ENCODE measurements around the gene LRFN3.
"Not testable (repeated sequence)": the region's sequence is repeated elsewhere in the genome, so short reads cannot be mapped to it uniquely, and the experiment has no call there.

LRFN3 gene

DNA sequence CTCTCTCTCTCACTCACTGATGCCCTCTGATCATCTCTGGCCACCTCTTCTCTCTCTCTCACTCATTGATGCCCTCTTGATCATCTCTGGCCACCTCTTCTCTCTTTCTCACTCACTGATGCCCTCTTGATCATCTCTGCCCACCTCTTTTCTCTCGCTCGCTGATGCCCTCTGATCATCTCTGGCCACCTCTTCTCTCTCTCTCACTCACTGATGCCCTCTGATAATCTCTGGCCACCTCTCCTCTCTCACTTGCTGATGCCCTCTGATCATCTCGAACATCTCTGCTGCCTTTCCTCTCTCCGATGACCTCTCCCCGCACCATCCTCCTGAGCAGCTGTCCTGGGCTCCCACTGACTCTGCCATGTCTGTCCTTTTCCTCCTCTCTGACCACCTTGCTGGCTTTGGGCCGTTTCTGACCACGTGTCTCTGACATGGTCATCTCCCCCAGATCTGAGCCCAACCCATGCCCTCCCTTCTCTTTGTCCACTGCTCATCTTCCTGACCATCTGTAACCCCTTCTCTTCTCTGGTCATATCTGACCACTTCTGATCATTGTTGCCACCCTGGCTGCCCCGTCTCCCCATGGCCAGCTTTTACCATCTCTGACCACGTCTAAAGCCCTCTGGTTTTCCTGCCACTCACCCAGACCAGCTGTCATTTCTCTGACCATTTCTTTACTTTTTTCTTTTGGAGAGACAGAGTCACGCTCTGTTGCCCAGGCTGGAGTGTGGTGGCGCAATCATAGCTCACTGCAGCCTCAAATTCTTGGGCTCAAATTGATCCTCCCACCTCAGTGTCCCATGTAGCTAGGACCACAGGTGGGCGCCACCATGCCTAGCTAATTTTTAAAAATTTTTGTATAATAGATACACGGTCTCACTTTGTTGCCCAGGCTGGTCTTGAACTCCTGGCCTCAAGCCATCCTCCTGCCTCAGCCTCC, 2.4 kb downstream of the LRFN3 start:
- DNase-seq (ENCODE audit: low read depth, low spot score), result no peak

DNA sequence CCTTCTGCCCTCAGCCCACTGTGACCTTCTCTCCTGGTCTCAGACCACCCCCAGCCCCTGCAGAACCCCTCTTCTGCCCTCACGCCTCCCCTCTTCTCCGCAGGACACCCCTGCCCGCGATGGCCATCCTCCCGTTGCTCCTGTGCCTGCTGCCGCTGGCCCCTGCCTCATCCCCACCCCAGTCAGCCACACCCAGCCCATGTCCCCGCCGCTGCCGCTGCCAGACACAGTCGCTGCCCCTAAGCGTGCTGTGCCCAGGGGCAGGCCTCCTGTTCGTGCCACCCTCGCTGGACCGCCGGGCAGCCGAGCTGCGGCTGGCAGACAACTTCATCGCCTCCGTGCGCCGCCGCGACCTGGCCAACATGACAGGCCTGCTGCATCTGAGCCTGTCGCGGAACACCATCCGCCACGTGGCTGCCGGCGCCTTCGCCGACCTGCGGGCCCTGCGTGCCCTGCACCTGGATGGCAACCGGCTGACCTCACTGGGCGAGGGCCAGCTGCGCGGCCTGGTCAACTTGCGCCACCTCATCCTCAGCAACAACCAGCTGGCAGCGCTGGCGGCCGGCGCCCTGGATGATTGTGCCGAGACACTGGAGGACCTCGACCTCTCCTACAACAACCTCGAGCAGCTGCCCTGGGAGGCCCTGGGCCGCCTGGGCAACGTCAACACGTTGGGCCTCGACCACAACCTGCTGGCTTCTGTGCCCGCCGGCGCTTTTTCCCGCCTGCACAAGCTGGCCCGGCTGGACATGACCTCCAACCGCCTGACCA, 3.3 kb downstream of the LRFN3 start:
- no peak for DNase-seq (ENCODE audit: low read depth, low spot score)

DNA sequence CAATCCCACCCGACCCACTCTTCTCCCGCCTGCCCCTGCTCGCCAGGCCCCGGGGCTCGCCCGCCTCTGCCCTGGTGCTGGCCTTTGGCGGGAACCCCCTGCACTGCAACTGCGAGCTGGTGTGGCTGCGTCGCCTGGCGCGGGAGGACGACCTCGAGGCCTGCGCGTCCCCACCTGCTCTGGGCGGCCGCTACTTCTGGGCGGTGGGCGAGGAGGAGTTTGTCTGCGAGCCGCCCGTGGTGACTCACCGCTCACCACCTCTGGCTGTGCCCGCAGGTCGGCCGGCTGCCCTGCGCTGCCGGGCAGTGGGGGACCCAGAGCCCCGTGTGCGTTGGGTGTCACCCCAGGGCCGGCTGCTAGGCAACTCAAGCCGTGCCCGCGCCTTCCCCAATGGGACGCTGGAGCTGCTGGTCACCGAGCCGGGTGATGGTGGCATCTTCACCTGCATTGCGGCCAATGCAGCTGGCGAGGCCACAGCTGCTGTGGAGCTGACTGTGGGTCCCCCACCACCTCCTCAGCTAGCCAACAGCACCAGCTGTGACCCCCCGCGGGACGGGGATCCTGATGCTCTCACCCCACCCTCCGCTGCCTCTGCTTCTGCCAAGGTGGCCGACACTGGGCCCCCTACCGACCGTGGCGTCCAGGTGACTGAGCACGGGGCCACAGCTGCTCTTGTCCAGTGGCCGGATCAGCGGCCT, 4.1 kb downstream of the LRFN3 start:
- no peak for DNase-seq (ENCODE audit: low read depth, low spot score)

DNA sequence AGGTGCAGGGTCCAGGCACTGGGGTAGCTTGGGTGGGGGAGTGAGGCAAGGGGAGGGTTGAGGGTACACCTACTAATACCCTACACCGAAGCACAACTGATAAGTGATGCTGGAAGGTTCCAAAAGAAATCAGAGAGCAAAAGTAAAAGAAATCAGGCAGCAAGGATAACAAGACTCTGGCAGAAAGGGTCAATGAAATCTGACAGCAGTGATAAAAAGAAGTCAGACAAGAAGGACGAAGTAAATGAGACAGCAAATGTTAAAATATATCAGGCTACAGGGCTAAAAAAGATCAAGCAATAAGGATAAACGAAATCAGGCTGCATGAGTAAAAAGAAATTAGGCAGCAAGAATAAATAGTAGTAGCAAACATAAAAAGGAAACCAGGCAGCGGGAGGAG, 4.7 kb downstream of the LRFN3 start:
- no peak for DNase-seq (ENCODE audit: low read depth, low spot score)

DNA sequence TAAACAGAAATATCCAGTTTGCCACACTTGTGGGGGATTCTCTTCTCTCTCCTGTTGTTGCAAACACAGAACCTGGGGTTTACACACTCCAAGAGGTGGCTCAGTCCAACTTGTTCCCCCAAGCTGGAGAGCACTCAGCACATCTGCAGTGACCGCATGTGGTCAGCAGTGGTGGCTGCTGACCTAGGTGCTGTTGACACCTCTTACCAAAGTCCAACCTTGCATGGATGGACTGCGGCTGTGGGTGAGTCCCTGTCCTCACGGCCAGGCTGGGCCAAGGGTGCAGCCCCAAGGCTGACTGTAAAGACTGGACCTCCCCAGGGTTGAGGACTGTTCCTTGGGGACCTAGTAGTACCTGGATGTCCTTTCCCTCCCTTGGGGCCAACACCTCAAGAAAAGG, 6.1 kb downstream of the LRFN3 start:
- DNase-seq (ENCODE audit: low read depth, low spot score), result no peak

DNA sequence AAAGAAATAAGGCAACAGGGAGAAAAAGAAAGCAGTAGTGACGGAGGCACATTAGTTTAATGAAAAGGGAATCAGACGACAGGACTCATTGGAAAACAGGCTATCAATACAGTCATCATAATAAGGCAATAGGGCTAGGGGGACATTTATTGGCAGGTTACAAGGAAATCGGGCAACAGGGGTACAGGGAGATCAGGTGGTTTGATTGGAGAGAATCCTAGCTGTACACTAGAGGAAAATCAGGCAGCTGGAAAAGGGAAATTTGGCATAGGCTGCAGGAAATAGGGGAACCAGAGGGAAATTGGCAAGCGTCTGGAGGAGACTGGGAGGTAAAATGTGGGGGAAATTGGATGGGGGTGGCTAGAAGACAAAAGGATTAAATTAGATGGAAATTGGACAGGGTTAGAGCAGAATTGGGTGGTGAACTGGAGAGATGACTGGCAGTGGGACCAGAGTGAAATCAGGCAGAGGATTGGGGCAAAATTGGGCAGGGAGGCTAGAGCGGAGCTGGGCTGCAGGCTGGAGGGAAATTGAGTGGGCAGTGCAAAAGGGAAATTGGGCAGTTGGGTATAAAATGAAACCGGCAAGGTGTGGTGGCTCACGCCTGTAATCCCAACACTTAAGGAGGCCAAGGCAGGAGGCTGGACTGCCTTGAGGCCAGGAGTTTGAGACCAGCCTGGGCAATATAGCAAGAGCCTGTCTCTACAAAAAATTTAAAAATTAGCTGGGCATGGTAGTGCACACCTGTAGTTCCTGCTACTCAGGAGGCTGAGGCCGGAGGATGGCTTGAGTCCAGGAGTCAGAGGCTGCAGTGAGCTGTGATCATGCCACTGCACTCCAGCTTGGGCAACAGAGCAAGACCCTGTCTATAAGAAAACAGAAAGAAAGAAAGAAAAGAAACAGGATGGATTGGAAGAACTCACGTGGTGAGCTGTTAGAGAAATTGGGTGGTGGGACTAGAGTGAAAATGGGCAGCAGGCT, 7.4 kb downstream of the LRFN3 start:
- DNase-seq (ENCODE audit: low read depth, low spot score), result no peak

DNA sequence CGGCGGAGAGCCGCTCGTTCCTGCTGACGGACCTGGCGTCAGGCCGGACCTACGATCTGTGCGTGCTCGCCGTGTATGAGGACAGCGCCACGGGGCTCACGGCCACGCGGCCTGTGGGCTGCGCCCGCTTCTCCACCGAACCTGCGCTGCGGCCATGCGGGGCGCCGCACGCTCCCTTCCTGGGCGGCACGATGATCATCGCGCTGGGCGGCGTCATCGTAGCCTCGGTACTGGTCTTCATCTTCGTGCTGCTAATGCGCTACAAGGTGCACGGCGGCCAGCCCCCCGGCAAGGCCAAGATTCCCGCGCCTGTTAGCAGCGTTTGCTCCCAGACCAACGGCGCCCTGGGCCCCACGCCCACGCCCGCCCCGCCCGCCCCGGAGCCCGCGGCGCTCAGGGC, 8.4 kb downstream of the LRFN3 start:
- DNase-seq (ENCODE audit: low read depth, low spot score), result no peak

DNA sequence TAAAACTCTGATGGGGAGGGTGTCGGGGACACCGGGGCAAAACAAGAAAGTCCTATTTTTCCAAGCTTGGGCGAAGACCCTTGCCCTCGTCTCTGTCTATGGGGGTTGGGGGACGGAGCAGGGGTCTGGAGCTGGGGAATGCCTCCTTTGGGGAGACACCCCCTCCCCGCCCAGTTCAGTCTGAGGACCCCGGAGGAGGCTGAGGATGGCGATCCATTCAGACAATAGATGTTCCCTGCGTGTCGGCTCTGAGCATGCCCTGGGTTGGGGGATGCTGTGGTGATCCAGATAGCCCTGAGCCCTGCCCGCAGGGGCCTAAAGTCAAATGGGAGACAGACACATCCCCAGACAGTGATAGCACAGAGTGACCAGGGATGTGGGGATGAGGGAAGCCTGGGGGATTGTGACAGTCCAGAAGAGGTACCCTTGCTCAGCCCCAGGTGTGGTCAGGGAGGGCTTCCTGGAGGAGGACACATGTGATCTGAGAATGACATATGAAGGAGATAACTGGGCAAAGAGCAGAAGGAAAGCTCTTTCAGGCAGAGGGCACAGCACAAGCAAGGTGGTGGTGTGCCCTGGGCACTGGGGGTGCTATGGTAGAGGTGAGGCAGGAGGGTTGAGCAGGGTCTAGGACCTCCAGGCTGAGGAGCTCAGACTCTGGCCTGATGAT, 9.1 kb downstream of the LRFN3 start:
- DNase-seq (ENCODE audit: low read depth, low spot score), result no peak

DNA sequence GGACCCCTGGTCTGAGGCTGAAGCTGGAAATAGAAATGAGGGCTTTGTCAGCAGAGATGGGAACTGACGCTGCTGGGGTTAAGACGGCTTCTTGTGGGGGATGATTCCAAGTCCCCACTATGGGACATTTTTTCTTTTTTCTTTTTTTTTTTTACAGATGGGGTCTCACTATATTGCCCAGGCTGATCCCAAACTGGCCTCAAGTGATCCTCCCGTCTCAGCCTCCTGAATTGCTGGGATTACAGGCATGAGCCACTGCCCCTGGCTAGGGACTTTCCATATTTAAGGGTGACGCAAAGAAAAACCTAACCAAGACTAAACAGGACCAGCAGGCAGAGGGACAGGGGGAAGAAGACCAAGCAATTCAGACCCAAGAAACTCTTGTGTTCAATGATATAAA, 10.0 kb downstream of the LRFN3 start:
- DNase-seq (ENCODE audit: low read depth, low spot score), result no peak

DNA sequence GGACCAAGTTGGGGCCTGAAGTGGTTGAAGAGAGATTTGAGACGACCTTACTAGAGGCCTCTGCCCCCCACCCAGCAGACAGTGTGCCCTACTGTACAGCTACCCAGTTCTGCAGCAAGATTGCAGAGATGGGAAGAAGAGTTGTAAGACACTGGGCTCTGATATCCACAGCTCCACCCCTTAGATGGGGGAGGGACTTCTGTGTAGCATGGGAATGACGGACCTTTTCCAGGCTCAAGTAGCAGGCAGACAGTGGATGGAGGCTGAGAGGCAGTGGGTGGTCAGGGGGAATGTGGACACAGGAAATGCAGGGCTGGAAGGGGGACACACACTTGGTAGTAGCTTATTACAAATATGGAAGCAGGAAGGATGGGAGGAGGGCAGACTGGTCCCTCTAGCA, 13.0 kb downstream of the LRFN3 start:
- no peak for DNase-seq (ENCODE audit: low read depth, low spot score)

DNA sequence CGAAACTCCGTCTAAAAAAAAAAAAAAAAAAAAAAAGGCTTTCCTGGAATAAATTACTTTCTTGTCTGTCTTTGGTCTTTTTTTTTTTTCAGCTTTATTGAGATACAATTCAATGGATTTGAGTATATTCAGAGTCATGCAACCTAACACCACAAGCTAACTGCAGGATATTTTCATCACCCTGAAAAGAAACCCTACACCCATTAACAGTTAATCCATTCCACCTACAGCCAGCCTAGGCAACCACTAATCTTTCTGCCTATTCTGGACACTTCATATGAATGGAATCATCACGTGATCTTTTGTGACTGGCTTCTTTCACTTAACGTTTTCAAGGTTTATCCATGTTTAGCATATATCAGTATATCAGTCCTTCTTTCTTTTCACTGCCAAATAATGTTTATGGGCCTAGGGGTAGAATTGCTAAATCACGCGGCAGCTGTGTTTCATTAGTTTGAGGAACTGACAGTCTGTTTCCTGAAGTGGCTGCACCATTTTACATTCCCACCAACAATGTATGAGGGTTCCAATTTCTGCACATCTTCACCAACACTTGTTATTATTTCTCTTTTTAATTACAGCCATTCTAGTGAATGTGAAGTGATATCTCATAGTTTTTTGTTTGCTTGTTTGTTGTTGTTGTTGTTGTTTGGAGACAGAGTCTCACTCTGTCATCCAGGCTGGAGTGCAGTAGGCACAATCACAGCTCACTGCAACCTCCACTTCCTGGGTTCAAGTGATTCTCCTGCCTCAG, 19.9 kb downstream of the LRFN3 start:
- no peak for DNase-seq (ENCODE audit: low read depth, low spot score)

DNA sequence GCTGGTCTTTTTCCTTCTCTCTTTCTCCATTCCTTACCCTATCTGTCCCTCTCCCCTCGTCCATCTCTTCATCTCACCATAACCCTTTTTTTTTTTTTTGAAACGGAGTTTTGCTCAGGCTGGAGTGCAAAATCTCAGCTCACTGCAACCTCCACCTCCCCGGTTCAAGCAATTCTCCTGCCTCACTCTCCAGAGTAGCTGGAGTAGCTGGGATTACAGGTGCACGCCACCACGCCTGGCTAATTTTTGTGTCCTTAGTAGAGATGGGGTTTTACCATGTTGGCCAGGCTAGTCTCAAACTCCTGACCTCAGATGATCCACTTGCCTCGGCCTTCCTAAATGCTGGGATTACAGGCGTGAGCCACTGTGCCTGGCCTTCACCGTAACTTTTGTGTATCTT, 21.2 kb downstream of the LRFN3 start:
- DNase-seq (ENCODE audit: low read depth, low spot score), result not testable (repeated sequence)

DNA sequence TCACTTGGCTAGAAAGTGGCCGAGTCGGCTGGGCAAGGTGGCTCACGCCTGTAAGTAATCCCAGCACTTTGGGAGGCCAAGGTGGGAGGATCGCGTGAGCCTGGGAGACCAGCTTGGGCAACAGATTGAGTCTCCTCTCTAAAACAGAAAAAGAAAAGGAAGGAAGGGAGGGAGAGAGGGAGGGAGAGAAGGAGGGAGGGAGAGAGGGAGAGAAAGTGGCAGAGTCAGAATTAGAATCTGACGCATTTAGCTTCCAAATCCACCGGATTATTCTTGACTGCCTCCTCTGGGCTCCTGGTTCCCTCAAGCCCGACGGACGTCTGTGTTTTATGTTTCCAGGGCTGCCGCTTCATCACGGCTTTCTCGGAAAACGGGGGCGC, 22.5 kb downstream of the LRFN3 start:
- no peak for DNase-seq (ENCODE audit: low read depth, low spot score)

DNA sequence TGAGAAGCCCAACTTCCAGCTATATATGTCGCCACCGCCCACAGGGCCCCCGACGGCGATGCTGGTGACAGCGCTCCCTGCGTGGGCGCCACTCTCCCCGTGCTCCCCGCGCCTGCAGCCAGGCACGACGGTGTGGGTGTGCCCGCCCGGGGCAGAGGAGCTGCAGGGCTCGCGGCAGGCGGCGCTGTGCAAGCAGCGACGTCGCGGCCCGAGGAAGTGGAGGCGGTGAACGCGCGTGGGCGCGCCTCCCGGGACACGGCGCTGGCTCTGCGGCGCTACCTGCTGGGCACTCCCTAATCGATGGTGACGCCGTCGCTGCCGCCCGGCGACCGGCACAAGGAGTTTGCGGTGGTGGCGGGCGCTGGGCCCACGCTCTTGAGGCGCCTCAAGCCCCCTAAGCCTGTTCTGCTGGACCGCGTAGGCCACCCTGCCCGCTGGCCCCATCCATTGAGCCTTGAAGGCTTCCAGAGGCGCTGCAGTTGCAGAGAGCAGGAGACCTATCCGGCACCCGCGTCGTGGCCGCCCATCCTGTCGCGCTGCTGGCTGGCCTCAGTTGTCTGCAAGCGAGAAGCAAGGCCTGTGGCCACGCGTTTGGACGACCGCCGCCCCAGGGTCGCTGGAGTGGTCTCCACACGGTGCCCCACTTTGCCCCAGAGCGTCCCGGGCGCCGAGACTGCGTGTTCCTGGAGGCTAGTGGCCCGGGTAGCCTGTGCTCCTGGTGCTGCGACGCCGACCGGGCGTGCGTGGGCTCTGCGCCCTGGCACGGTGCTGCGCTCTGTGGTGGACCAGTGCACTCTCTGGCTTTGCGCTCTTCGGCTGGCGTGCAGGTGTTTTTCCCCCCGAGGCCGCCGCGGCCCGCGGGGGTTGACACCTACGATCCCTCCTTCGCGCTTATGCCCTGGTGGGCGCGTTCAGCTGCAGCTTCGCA, 23.1 kb downstream of the LRFN3 start:
- no peak for DNase-seq (ENCODE audit: low read depth, low spot score)

DNA sequence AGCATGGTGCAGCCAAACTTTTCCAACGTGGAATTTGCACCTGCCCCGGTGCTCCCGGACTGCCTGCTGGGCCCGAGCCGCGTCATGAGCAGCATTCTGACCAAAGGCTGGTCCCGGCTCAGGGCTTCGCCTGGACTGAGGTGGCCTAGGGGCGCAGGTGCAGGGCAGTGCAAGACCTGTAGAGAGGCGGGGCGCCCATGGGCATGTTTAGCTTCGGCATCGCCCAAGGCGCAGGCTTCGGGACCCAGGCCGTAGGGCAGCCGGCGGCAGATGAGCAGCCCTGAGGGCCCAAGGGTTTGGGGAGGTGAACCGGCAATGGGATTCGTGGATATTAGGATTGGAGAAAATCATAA, 23.8 kb downstream of the LRFN3 start:
- DNase-seq (ENCODE audit: low read depth, low spot score), result no peak

DNA sequence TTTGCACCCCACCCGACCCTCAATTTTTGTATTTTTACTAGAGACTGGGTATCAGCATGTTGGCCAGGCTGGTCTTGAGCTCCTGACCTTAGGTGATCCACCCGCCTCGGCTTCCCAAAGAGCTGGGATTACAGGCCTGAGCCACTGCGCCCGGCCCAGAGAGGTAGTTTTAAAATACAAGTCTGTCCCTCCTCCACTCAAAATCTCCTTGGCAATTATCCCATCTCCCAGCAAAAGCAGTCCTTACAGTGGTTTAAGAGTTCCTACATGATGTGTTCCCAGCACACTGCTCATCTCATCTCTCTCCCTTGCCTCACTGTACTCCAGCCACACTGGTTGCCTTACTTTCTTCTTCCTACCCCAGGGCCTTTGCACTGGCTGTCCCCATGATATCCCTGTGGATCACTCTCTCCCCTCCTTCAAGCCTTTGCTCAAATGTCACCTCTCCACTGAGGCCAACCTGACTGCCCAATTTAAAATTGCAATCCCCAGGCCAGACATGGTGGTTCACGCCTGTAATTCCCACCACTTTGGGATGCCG, 24.3 kb downstream of the LRFN3 start:
- DNase-seq (ENCODE audit: low read depth, low spot score), result no peak

DNA sequence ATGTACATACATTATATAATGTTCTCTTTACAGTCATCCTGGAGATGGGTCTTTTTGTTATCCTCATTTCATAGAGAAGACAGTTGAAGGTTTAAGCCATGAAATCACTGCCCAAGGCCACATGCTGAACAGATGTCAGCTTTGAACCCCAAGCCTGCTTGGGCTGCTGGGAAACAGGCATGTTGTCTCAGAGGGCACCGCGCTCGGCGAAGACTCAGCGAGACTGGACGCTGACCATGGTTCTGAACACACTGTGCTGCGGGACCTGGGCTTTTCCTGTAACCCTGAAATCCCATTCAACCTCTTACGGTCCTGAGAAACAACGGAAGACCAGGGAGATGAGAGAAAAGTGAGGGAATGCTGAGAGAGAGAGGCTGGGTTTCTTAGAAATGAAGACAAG, 27.3 kb downstream of the LRFN3 start:
- peak; percentile 76 for DNase-seq (ENCODE audit: low read depth, low spot score)

DNA sequence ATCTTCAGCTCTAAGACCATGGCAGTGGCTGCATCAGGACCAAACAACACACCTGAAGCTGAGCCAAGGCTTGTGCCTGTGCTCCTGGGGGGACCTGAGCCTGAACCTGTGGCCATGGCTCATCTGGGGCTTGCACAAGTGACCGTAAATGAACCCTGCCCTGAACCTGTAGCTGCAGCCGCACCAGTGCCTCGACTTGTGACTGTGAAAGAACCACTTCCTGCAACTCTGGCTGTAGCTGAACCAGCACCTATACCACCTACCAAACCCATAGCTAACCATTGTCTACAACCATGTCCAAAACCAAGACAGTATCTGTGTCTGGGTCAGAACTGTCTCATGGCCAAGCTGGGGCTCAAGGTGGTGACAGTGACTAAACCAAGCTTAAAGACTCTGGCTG, 30.6 kb downstream of the LRFN3 start:
- no peak for DNase-seq (ENCODE audit: low read depth, low spot score)

DNA sequence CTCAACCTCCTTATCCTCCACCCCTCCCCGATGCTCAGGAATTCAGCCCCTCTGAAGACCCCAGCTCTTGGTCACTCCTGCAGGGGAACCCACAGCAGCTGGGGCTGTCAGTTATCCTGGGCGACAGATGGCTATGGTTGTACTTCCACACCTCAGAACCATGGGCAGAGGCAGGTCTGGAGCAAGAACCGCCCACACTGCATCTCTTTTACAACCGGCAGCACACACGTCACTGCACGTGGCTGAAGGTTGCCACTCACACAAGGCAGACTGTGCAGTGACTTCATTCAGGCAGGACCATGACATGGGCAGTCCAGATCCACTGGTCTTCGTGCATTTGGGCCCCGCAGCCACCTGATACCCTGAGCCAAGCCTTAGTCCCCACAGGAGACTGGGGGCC, 37.3 kb downstream of the LRFN3 start:
- no peak for DNase-seq (ENCODE audit: low read depth, low spot score)

Measured in ELF-1 (cell line).